OCI-LY7 (cell line): ENCODE results near the gene STAB1. TPM values are rescaled to one million over a fixed set of nuclear protein-coding genes. Genes with fewer than 3 reads are reported as not detected.

ENCODE experiments used
- BruUV-seq: library from RNA; stranded (reverse); fragments of 400-500 nt; replicated peaks from 2 replicates; lab custom pipeline; 2021; lab: Mats Ljungman, UMichigan
- CTCF ChIA-PET: fragments of 300-600 bp; sonication (Branson Sonifier 250); formaldehyde crosslinking; loops from one replicate; lab custom pipeline; 2022; ENCODE audit warnings: antibody characterized with exemption; ENCODE audit not compliant: unreplicated experiment; lab: Charles Lee
- POLR2A ChIA-PET: fragments of 300-600 bp; sonication (Branson Sonifier 250); formaldehyde crosslinking; loops from one replicate; lab custom pipeline; 2022; ENCODE audit warnings: antibody characterized with exemption; lab: Charles Lee
- DNase-seq: peaks from one replicate; pipeline ENCODE4 v3.0.0-alpha.2; 2015; ENCODE audit warnings: low spot score
- H2AFZ ChIP-seq: fragments of 200-600 bp; sonication (generic), shearing (Covaris generic); 2 replicates; pipeline ENCODE4 v1.6.1; 2014; ENCODE audit warnings: mild to moderate bottlenecking, antibody characterized with exemption, low read length, moderate library complexity
- H3K27ac ChIP-seq: fragments of 200-600 bp; sonication (generic); 2 replicates; pipeline ENCODE4 v1.5.1; 2014; ENCODE audit warnings: mixed run types, low read depth, mild to moderate bottlenecking, moderate library complexity, low read length, inconsistent platforms; ENCODE audit not compliant: poor library complexity, severe bottlenecking
- H3K36me3 ChIP-seq: fragments of 200-600 bp; sonication (generic); 2 replicates; pipeline ENCODE4 v1.6.1; 2014; ENCODE audit warnings: mild to moderate bottlenecking, antibody characterized with exemption, low read length, moderate library complexity, mixed read lengths; ENCODE audit not compliant: insufficient read depth
- H3K4me1 ChIP-seq: fragments of 200-600 bp; sonication (generic); 2 replicates; pipeline ENCODE4 v1.5.1; 2014; ENCODE audit warnings: mild to moderate bottlenecking, low read length; ENCODE audit not compliant: insufficient read depth, poor library complexity, severe bottlenecking
- H3K4me2 ChIP-seq: fragments of 200-600 bp; sonication (generic); 2 replicates; pipeline ENCODE4 v1.6.1; 2014; ENCODE audit warnings: mild to moderate bottlenecking, low read length
- H3K4me3 ChIP-seq: fragments of 200-600 bp; sonication (generic); 2 replicates; pipeline ENCODE4 v1.5.1; 2014; ENCODE audit warnings: mild to moderate bottlenecking, low read depth, low read length; ENCODE audit not compliant: poor library complexity, severe bottlenecking
- H3K79me2 ChIP-seq: fragments of 200-600 bp; sonication (generic); 2 replicates; pipeline ENCODE4 v1.6.1; 2016; ENCODE audit warnings: low read depth, mild to moderate bottlenecking, low read length, moderate library complexity, mixed read lengths; ENCODE audit not compliant: insufficient read depth
- H3K9me2 ChIP-seq: fragments of 200-600 bp; sonication (generic); 2 replicates; pipeline ENCODE4 v1.6.1; 2016; ENCODE audit warnings: mild to moderate bottlenecking, low read length, mixed read lengths; ENCODE audit not compliant: insufficient read depth
- H3K9me3 ChIP-seq: fragments of 200-600 bp; sonication (generic); 2 replicates; pipeline ENCODE4 v1.6.1; 2014; ENCODE audit warnings: mild to moderate bottlenecking, mixed run types, low read length, mixed read lengths
- H4K20me1 ChIP-seq: fragments of 200-600 bp; sonication (generic); 2 replicates; pipeline ENCODE4 v1.6.1; 2014; ENCODE audit warnings: mild to moderate bottlenecking, antibody characterized with exemption, low read length, moderate library complexity, mixed read lengths; ENCODE audit not compliant: insufficient read depth
- CTCF ChIP-seq: fragments of 200-600 bp; sonication (generic); conservative IDR thresholded peaks from 2 replicates; pipeline ENCODE4 v1.5.1; 2014; ENCODE audit warnings: mild to moderate bottlenecking, antibody characterized with exemption, low read length, moderate library complexity, mixed read lengths
- EZH2phosphoT487 ChIP-seq: fragments of 200-600 bp; sonication (generic); IDR thresholded peaks from 2 replicates; pipeline ENCODE4 v1.6.1; 2018; ENCODE audit warnings: low read depth, borderline replicate concordance, mild to moderate bottlenecking, mixed run types, antibody characterized with exemption, low read length, moderate library complexity, mixed read lengths
- intact Hi-C: fragments of 100-400 bp; cut with micrococcal nuclease; formaldehyde crosslinking; loops from one replicate; pipeline ENCODE4 v1.10.0; 2022; ENCODE audit not compliant: unreplicated experiment
- total RNA-seq, 2 experiments: library from RNA; depleted of rRNA in 1 of 2; stranded (reverse); fragments of >200 nt in 1 of 2; shearing (Covaris generic) in 1 of 2; gene quantifications; 2 replicates each; pipeline ENCODE4 v1.2.3, GENCODE V29; 2014 to 2022

STAB1 gene
- total RNA-seq, 2 experiments from 2014 or later, result not detected

GRCh38 chr3:52537726-52538421 lies 42.7 kb downstream of the STAB1 start:
- no peaks in the 10 kb centered on the region for H3K9me2 ChIP-seq
- intact Hi-C loops, result loop anchor here (5.0 kb wide), 2 partner anchors 66 to 81 kb away; partner anchors contain the start of gene NISCH
- no TSS peak for BruUV-seq
- peak overlapping the region; percentile 85 for H3K4me2 ChIP-seq
- TF ChIP-seq EZH2phosphoT487 (no peak), CTCF (no peak)
- no peak overlapping the region for H2AFZ ChIP-seq
- peak overlapping the region; percentile 90 for H3K4me3 ChIP-seq
- H3K27ac ChIP-seq, result no peak overlapping the region
- no peaks in the 10 kb centered on the region for H3K9me3 ChIP-seq
- H3K4me1 ChIP-seq, result peaks cover 43% of the 10 kb centered on the region
- H3K36me3 ChIP-seq, result peaks cover 35% of the 10 kb centered on the region
- DNase-seq, result no peak
- peaks cover 14% of the 10 kb centered on the region; the same call in 1 of the 2 replicates for H4K20me1 ChIP-seq
- peaks cover 35% of the 10 kb centered on the region for H3K79me2 ChIP-seq
- POLR2A ChIA-PET, result interaction anchor here (0.5 to 0.6 kb wide), 2 partner anchors 36 to 171 kb away, joined by 4 read pairs; no protein-coding TSS in a partner anchor
- CTCF ChIA-PET, result no interaction called here

- intact Hi-C loops, result loop anchor here (5.0 kb wide), 2 partner anchors 67 to 82 kb away; partner anchors contain the start of gene NISCH
- no peak for TF ChIP-seq CTCF
- no peak for TF ChIP-seq EZH2phosphoT487
- Histone ChIP-seq H3K4me1 (peaks cover 41% of the 10 kb centered on the region), H3K4me3 (no peak overlapping the region), H2AFZ (no peak overlapping the region), H3K79me2 (peaks cover 35% of the 10 kb centered on the region), H4K20me1 (peaks cover 14% of the 10 kb centered on the region; the same call in 1 of the 2 replicates), H3K4me2 (peak overlapping the region; percentile 43), H3K9me2 (no peaks in the 10 kb centered on the region), H3K9me3 (no peaks in the 10 kb centered on the region), H3K36me3 (peaks cover 48% of the 10 kb centered on the region), H3K27ac (no peak overlapping the region)
- ChIA-PET POLR2A (no interaction called here), CTCF (no interaction called here)
- DNase-seq, result no peak
- BruUV-seq, result no TSS peak
These were observed 44.0 kb downstream of the STAB1 start for GRCh38 chr3:52539010-52539653.
